Activated effector memory CD4-positive, alpha-beta T cell treated with anti-CD3 and anti-CD28 coated beads, Interleukin-2, amount 50 U/mL, for 16 hours (primary cell): Measurements from ENCODE around the gene ZPBP2.
"Not testable (repeated sequence)": the region's sequence is repeated elsewhere in the genome, so short reads cannot be mapped to it uniquely, and the experiment has no call there.

Source experiments
- DNase-seq: peaks from one replicate; pipeline ENCODE4 v3.0.0-alpha.2; 2020

ZPBP2 gene

DNA sequence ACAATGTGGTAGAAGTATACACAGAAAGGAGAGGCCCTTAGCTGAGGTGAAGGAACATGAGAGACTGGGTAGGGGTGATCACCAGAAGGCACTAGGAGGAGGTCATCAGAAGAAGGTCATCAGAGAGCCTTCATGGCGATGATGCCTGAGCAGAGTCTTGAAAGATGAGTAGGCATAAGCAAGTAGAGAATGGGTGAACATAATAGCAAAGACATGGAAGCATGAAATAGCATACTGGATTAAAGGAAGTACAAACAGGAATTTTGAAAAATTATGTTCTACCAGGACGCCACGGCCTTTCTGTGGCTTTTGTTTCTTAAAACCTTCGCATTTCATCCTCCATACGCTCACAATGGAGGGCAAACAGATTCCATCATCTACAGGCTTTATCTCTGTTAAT, 6.8 kb upstream of the ZPBP2 start:
- no peak for DNase-seq

DNA sequence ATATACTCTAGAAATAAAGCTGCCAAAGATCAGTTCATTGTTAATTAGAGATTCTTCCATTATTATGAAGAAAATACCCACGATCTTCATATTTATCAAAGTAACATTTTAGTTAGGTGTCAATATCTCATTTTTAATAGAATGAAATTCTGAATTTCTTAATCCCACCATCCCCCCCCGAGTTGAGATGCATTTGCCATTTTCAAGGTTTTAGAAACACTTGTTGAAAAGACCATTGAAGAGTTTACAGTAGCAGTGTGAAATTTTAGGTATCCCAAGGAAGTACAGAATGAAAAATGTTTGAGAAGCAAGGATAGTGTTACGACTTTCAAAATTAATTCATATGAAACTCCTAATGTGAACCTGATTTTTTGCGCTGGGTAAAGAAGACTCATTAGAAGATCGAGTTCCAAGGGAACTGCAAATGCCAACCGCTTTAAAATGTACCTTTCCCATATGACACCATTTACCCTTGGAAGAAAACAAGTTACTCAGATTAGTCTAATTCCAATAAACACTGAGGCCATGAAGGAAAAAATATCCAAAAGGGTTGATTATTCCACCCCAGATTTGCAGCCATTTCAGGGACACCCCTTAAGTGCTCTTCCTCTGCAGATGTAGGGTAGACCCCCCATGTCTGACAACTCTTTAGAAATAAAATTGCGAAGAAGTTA, 4.6 kb upstream of the ZPBP2 start:
- no peak for DNase-seq

DNA sequence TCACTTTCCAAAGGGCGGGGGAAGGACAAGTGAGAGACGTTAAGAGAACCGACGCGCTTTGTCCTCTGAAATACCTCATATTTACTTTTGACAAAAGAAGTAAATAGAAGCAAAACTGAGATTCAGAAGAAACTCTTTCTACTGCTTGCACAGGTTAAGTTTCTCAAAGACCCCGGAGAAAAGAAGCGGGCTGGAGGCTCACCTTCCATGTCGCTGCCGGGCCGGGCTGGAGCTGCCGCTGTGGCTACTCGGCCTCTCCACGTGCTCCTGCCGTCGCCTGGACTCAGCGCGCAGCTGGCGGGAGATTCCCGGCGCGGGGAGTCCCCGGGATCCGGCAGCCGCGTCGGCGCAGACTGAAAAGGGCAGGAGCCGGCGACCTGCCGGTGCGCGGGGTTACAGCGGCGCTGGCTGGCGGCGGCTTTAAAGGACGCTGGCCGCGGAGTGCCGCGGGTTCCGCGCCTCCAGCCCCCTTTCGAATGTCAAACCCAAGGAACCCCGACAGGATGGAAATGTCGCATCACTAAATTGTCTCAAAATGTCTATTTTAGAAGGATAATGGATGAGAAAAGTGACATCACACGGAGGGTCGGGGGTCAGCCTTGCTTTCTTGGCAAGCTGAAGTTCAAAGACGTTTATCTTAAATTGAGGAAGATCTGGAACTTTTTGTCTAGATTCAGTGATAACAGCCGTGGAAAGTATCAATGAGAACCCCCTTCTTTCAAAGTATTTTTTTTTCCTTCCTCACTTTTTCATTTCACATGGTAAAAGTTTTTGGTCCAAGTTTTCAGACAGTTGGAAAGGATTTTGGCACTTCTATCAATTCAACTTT, 3.9 kb upstream of the ZPBP2 start, which contains the start of gene IKZF3:
TSS of gene IKZF3 (minus strand) at position 395 of the 829 bp plus-strand sequence. CDS start at position 209, 186 bp downstream.
- DNase-seq: peak; percentile 94

DNA sequence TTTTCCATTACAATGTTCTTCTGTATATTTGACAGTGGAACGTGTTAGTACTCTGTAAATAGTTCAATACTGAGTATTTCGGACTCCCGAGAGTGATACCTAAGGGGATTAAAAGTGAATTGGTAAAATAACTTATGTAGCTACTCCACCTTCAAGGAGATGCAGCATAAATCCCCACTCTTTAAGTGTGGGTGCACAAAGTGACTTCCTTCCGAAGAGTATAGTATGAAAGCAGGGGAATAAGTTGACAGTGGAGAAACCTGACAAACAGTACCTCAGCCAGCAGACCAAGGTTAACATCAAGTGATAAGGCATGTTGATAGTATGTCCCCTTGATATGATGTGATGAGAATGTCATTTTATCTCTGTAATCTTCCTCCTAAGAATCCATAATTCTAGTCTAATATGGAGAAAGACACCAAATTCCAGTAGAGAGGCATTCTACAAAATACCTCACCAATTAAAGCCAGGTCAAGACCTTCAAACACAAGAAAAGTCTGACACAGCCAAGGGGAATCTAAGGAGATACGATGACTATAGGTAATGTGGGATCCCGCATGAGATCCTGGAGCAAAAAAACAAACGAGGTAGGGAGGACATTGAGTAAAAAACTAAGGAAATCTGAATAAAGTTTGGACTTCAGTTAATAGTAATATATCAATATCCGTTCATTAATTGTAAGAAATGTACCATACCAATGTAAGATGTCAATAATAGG, 1.8 kb upstream of the ZPBP2 start:
- no peak for DNase-seq

DNA sequence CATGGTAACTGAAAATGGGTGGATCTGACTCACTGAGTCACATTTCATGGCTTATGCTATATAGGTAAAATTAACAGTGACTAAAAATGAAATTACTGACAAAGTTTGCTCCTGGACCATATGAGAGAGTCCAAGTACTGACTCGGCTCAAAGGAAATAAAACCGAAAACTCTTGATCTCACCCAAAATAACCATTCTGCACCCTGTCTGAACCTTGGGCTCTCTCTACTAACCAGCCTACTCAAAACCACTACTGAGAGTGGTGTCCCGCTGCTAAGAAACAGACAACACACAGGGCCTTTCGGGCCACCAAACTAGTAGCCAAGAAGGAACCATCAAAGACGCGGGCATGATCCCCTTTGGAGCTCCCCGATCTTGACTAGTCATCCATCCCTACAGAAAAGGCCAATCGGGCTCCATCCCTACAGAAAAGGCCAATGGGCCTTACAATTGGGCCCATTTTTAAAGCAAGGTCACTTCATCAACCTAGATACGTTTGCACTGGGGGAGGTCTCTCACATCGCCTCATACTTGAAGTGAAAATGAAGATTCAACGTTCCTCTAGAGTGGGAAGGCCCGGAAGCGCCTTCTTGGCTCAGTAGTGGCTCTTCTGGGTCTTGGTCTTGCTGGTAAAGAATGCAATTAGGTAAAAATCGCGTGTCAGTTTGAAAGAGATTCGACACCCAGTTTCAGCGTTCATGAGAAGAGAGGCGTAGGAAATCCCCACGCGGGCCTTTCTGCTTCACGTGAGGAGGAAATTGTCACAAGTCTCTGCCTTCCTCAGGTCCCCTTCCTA, 720 bp upstream of the ZPBP2 start:
- DNase-seq: peak; percentile 90

DNA sequence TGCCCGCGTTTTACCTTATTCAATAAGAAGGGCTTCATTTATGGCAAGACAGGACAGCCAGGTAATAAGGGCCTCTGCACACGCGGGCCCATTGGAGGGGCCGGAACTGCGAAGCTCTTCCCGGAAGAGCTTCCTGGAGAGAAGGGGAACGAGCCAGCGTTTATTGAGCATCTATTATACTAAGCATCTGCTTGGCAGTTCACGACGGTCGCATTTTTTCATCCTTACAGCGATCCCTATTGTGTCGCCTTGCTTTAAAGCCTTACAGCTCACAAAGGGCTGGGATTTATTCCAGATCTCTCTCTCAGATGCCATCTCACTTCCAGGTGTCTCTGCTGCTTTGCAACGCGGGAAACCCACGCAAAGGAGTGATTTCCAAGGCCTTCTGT, 546 bp downstream of the ZPBP2 start:
- no peak for DNase-seq

DNA sequence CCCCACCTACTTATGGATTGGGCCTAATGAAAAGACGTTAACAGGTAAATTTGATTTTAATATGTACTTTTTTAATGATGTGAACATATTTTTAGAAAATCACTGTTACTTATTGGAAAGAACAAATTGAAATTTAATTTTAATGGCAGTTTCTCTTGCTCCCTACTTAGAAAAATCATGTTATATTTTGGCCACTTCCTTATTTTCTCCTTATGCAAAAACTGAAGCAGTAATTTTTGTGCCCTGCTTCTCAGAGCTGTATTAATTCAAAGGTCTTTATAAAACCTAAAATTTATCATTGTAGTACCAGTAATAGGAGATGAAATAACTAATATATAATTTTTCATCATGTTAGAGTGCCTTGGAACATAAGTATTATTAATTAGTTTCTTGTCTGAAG, 2.8 kb downstream of the ZPBP2 start:
- no peak for DNase-seq

DNA sequence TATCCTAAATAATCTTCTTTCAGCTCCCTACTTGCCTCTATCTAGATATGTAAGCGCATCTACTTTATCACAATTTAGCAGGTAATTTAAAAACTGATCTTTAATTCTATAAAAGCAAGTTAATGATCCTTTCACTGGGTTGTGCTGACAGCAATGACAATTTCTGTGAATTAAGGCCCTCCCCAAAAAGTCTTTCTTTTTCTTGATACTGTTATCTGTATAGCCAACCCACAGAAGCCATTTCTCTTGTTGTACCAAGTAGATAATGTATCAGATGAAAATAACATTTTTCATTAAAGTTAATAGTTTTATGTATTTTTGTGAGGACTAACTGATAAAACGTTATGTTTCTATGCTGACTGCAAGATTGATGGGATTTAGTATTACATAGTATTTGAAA, 3.8 kb downstream of the ZPBP2 start:
- DNase-seq: no peak

DNA sequence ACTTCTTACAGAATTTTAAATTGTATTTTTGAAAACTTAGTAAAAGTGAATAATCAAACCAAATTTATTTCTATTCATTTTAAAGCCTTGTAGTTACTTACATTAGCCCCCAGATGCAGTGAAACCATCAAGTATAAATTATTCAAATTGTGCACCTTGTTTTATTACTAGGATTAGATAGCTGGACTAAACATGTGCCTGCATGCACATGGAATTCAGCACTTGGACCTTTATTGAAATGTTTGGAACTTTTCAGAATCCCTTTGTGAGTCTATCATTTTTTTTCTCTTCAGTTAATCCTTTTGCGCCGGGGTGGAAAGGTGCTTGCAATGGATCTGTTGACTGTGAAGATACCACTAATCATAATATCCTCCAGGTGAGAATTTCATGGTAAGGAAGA, 4.7 kb downstream of the ZPBP2 start:
- no peak for DNase-seq

DNA sequence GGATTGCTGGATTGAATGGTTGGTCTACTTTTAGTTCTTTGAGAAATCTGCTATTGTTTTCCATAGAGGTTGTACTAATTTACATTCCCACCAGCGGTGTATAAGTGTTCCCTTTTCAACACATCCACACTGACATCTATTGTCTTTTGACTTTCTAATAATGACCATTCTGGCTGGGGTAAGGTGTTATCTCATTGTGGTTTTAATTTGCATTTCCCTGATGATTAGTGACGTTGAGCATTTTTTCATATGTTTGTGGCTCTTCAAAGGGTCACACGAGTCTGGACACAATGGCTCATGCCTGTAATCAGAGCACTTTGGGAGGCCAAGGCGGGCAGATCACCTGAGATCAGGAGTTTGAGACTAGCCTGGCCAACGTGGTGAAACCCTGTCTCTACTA, 18.1 kb downstream of the ZPBP2 start:
- DNase-seq: not testable (repeated sequence)

DNA sequence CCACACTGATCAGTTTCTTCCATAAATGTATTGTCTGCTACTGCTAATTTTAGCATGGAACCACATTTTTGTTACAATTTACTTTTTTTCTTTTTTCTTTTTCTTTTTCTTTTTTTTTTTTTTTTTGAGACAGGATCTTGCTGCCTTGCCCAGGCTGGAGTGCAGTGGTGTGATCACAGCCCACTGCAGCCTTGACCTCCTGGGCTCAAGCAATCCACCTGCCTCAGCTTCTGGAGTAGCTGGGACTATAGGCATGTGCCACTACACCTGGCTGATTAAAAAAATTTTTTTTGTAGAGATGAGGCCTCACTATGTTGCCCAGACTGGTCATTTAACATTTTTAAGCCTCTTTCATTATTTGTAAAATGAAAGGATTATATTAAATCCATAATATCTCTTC, 19.1 kb downstream of the ZPBP2 start:
- no peak for DNase-seq

DNA sequence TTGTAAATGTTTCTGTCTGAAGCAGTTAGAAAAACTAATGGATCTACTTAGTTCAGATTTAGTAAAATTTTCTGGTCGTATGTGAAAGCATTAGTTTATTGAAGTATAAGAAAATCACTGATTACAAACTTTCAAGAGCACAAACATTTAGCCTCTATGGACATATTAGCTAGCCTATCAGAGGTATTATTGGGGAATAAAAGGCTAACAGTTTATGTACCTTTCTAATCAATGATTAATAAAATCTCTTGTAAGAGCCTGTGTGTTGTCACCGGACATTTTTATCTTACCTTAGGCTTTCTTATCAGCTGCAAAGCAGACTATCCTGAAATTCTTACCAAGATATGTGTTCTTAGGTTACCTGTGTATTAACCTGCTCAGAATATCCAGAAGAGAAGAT, 21.2 kb downstream of the ZPBP2 start:
- DNase-seq: no peak

DNA sequence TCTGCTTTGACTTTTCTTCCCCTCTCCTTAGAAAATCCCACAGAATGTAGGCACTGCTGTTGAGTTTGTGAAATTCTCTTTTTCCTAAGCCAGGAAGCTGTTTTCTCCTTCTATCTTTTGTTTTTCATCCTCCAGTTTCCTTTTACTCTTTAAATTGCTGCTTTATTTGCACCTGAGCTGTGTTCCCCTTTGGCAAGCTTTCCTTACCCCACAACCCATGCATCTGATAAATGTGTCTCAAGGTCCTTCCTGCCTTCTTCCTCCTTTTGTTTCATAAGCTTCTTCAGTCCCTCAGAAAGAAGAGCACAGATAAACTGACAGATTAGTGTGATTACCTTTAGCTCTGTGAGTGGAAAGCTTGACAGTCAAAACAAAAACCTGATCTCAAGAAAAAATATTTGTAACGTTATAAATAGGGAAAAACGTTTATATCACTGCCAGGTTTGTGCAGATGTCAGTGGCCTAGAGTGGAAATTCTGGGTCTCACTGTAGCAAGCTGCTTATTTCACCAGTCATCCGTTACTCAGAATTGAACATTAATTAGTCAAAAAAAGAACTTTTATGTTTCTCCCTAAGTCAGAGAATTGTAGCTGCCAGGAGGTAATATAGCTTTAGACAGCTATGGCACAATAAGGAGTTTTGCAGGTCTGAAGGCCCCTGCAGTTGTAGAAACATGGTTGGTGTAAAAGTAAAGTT, 26.8 kb downstream of the ZPBP2 start:
- no peak for DNase-seq

DNA sequence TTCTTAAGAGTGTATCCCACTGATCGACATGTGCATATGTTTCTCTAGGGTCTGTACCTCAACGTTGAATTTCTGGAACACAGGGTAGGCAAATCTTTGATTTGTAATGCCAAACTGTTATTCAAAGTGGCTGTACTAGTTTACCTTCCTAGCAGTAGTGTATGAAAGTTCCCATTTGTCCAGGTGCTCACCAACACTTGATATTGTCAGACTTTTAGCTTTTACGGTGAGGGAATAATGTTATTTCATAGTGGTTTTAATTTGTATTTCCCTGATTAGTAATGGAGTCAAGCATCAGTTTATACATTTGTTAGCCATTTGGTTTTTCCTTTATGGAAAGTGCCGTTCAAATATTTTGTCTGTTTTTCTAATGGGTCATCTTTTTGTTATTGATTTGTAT, 30.1 kb downstream of the ZPBP2 start:
- no peak for DNase-seq

DNA sequence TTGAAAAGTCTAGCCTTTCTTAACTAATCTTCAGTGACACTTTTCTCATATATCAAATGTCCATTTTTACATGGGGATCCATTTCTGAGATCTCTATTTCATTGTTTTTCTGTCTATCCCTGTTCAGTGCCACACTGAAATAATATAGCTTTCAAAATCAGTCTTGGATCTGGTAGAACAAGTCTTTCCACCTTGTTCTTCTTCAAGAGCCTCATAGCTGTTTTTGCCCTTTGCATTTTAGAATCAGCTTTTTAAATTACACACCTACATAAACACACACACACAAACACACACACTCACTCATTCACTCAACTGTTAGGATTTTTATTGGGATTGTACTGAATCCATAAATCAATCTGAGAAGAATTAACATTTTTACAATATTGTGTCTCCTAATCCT, 31.2 kb downstream of the ZPBP2 start:
- no peak for DNase-seq

DNA sequence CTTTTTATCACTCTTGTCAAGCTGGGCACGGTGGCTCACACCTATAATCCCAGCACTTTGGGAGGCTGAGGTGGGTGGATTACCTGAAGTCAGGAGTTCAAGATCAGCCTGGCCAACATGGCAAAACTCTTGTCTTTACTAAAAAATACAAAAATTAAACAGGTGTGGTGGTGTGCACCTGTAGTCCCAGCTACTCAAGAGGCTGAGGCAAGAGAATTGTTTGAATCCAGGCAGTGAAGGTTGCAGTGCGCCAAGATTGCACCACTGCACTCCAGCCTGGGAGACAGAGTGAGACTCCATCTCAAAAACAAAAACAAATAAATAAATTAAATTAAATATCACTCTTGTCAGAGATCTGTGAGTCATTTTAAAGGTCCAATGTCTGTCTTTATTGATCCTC, 34.0 kb downstream of the ZPBP2 start:
- not testable (repeated sequence) for DNase-seq

DNA sequence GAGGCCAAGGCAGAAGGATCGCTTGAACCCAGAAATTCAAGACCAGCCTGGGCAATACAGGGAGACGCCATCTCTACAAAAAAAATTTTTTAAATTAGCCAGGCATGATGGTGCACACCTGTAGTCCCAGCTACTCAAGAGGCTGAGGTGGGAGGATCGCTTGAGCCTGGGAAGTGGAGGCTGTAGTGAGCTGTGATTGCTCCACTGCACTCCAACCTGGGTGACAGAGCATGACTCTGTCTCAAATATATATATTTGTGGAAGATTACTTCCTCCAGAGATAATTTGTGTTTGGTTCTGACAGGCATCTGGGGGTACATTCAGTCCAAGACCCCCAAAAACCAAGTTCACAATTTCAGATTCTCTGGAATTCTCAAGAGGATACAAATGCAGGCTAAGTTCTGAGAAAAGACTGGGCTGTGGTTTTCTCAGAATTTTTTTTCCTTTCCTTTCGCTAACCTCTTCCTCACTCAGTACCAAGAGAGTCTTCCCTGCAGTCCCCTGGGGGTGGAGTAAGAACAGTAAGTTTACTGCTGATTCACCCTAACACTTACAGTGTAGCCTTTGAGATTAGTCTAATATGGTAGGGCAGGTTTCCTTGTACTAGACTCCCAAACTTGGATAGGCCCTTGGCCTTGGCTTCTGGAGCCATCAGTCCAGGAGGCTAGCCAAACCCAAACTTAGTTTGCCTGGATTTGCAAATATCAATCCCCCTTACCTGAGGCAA, 35.3 kb downstream of the ZPBP2 start:
- no peak for DNase-seq

DNA sequence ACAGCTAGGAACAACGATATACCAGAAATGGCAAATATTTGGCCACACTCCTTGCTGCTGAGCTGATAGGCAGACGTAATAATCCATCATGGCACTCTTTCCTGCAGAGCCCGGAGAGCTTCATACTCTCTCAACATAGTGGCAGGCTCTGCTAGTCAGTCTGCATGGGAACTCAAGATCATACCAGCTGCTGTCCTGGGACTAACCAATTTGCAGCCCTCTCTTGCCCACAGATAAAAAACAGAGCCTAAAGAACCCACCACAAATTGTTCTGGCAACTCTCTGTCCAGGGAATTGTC, 36.9 kb downstream of the ZPBP2 start:
- no peak for DNase-seq

DNA sequence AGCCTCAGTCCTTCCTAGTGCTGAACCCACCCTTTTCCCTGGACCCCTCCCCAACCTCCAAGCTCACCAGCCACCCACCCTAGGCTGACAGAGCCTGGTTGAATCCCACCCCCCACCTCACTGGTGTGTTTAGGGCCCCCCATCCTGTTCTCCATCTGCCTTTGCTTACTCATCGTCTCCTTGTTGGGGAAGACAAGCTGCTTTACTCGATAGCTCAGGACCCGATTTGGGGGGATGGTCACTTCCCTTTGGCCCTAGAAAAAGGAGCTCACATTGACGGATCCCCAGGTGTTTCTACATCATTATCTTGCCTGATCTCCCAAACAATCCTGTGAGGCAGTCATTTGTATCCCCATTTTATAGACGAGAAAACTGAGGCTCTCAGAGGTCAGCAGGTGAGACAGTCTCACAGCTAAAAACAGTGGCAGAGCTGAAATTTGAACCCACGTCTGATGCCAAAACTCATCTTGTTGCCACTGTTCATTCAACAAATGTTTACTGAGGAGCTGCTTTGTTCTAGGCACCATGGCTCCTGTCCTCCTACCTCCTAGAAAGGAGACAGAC, 40.9 kb downstream of the ZPBP2 start:
- DNase-seq: no peak

DNA sequence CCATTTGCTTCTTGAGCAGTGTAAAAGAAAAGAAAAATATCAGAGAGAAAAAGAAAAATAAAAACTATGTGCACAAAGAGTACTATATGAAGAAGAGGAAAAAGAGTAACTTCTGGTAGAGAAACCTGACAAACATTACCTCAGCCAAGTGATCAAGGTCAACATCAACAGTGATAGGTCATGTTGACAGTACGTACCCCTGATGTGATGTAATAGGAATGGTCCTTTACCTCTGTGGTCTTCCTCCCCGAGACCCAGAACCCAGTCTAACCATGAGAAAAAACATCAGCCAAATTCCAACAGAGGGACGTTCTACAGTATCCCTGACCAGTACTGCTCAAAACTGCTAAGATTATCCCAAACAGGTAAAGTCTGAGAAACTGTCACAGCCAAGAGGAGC, 46.0 kb downstream of the ZPBP2 start:
- DNase-seq: no peak

DNA sequence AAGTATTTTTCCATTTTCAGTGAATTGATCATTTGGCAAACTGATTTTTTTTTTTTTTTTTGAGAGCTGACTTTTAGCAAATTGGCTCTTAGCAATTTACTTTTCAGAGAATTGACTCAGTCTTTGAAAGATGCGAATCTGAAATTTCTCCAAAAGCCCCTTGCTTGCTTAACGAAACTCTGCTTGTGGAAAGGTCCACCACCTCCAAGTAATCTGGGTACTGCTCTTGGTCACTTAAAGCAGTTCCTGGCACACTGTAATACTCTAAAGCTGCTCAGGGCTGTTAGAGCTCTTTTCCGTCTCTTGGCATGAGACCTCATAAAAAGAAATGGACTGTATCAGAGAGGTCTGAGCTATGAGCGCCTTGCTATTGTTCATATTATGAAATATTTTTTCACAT, 47.6 kb downstream of the ZPBP2 start:
- no peak for DNase-seq

DNA sequence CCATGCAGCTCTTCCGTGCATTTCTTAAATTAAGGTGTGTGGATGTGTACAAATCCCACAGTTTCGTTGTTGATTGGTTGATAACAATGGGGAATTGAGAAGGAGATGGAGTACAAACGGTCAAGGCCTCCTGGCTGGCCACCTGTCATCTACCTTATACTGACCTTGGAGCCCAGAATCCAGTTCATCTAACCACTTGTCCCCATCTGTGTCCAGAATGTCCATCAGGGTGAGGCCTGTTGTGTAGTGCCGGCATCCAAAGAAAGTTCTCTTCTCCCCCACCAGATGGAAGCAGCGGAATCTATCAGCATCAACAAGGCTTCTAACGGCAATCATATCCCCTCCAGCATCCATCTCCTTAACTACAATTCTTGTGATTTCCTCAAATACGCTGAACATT, 48.9 kb downstream of the ZPBP2 start:
- DNase-seq: no peak
